AML-193 (cell line): ENCODE results near the gene GLYATL3.

Experiments used
- DNase-seq, 2 experiments: peaks; one replicate each; lab custom pipeline; 2025; lab: John Stamatoyannopoulos, UW

The GLYATL3 gene

GRCh38 chr6:49548613-49549304 lies 49.0 kb downstream of the GLYATL3 start:
- DNase-seq = no peak

- no peak for DNase-seq
Observed at GRCh38 chr6:49549691-49550491, 50.2 kb downstream of the GLYATL3 start.

- DNase-seq = no peak
Observed at GRCh38 chr6:49550492-49551077, 50.9 kb downstream of the GLYATL3 start, which contains the start of gene C6orf141. Gene C6orf141, plus strand, starts transcription at chr6:49550668. Its CDS starts 125 bp downstream, at chr6:49550793.

DNA sequence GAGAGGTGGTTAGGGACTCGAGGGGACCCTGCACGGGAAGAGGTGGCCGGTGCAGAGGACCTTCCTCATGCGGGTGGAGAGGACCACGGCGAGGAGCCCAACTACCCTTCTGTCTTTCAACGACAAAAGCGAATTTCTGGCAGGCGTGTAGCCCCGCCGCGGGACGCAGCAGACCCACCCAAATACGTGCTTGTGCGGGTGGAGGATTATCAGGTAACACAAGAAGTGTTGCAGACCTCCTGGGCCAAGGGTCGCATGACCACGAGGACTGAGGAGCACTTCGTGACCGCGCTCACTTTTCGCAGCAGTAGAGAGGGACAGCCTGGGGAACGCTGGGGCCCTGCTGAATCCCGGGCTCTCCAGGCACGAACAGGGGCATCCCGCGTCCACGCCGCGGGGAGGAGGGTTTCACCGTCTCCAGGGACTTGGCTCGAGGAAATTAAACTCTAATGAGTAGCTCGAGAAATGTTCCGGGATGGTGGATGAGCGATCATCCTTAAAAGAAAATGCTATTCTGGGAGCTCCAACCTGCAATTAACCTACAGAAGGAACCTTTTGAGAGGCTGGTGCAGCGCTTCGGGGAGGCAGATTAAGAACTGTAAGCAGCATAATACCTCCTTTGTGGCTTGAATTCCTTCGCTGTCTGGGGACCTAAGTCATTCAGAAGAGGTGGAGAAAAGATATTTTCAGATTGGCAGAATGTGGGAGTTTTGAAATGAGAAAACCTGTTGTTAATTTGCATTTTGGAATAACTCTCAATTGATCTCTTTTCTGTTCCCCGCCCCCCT lies 51.5 kb downstream of the GLYATL3 start:
- DNase-seq = no peak

GRCh38 chr6:49551866-49552129 lies 52.1 kb downstream of the GLYATL3 start:
- DNase-seq = no peak

GRCh38 chr6:49552596-49552995 lies 52.9 kb downstream of the GLYATL3 start:
- DNase-seq = no peak

- no peak for DNase-seq
Observed at GRCh38 chr6:49553384-49553783, 53.7 kb downstream of the GLYATL3 start.

DNA sequence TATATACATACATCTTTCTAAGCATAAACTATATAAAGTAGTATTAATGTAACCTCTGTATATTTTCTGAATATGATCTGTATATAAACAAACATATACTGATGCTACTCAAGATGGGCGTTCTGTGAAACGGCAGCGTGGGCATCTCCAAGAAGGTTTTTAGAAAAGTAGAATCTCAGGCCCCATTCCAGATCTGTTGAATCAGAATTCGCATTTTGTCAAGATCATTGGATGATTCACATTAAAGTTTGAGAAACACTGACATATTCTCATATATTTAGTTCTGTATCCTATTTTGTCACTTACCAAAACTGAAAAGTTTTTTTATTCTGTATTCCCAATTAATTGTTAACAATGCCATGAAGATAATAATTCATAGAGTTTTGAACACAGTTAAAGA lies 56.2 kb downstream of the GLYATL3 start:
- no peak for DNase-seq

DNA sequence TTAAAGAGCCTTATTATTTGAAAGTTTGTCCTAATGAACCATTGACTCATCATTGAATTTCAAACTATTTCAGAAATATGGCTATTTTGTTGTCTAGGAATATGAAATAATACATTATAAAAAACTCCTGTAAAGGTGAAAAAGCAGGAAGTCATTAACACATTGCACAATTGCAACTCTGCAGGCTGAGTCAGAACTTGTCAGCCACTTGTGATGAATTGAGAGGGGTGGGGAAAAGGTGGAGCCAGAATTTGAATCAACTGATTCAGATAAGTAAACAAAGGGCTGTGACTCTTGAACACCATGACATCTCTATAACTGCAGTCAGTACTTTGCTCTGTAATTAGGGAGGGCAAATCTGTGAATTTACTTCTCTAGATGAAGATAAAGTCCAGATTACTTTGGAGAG lies 56.7 kb downstream of the GLYATL3 start:
- no peak for DNase-seq

GRCh38 chr6:49557177-49557576 lies 57.5 kb downstream of the GLYATL3 start:
- DNase-seq = no peak

GRCh38 chr6:49558238-49558637 lies 58.5 kb downstream of the GLYATL3 start:
- no peak for DNase-seq

GRCh38 chr6:49563006-49563886 lies 63.5 kb downstream of the GLYATL3 start:
- no peak for DNase-seq

GRCh38 chr6:49564552-49564951 lies 64.8 kb downstream of the GLYATL3 start:
- no peak for DNase-seq

GRCh38 chr6:49565261-49565660 lies 65.5 kb downstream of the GLYATL3 start:
- no peak for DNase-seq

- DNase-seq = no peak
Observed at GRCh38 chr6:49565855-49566254, 66.1 kb downstream of the GLYATL3 start.

DNA sequence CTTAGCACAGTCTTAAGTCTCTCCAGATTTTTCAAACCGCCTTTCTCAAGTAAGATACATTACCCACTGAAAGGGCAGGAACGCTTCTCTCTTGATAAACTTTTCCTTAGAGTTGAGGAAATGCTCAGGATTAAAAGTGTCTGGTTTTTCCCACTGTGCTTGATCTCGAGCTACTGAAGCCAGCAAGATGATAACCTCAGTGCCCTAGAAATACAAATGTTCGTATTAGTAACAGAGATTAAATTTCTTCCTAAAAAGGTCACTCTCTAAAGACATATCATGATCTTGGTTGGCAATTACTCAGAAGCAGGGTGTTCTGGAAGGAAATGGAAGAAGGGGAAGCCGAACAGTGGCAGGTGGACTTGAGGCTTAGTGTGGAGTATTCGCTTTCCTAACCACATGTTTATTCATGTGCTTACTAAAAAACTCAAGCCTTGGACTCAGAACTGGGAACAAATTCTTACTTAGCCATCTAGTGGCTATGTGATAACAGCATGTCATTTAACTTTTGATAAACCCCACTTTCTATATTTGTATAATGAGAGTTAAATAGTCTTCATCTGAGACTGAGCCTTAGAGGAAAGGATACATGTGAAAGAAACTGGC lies 70.9 kb downstream of the GLYATL3 start:
- DNase-seq = no peak

DNA sequence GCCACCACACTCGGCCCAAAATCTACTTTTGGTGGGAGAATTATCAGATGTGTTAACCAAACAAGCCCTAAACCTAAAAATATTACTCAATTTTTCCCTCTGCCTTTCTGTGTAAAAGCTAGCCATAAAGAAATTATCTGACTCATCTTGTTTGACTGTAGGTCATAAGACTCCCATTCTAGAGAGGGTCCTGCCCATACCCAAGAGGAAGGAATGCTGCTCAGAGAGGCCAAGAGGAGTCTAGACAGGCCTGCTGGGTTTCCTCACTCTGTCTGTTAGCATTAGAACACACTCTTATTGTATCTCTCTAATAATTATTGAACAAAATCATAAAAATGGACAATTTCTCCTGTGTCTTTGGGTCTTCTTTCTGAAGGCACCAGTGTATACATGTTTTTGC lies 76.9 kb downstream of the GLYATL3 start:
- DNase-seq = no peak
